Suppressor macrophage (primary cell): Measurements from ENCODE around the gene LPCAT3.

Source experiments
- DNase-seq, 4 experiments: peaks; one replicate each; pipeline ENCODE4 v3.0.0-alpha.2; 2020 to 2022

Gene LPCAT3

GRCh38 chr12:6996040-6996441, 22.2 kb downstream of the LPCAT3 start:
- DNase-seq: peak in 2 of 4 experiments; percentile 5 to 12

- DNase-seq: no peak
Observed at GRCh38 chr12:6987956-6988553, 30.2 kb downstream of the LPCAT3 start.

- DNase-seq: no peak
Observed at GRCh38 chr12:6982532-6982931, 35.7 kb downstream of the LPCAT3 start.

GRCh38 chr12:6981152-6982052, 36.9 kb downstream of the LPCAT3 start:
- no peak for DNase-seq

- no peak for DNase-seq
Observed at GRCh38 chr12:6980740-6981139, 37.5 kb downstream of the LPCAT3 start.

- DNase-seq: no peak
Observed at GRCh38 chr12:6980075-6980474, 38.2 kb downstream of the LPCAT3 start.

- DNase-seq: no peak
Observed at GRCh38 chr12:6979453-6979852, 38.8 kb downstream of the LPCAT3 start.

GRCh38 chr12:6979021-6979420, 39.3 kb downstream of the LPCAT3 start:
- DNase-seq: no peak

- DNase-seq: no peak
Observed at GRCh38 chr12:6978611-6979011, 39.7 kb downstream of the LPCAT3 start.

- no peak for DNase-seq
Observed at GRCh38 chr12:6978188-6978587, 40.1 kb downstream of the LPCAT3 start.

- no peak for DNase-seq
Observed at GRCh38 chr12:6977653-6978052, 40.6 kb downstream of the LPCAT3 start.

GRCh38 chr12:6975297-6976032, 42.8 kb downstream of the LPCAT3 start:
- no peak for DNase-seq

GRCh38 chr12:6974180-6974579, 44.1 kb downstream of the LPCAT3 start:
- DNase-seq: no peak

GRCh38 chr12:6970096-6970527, 48.2 kb downstream of the LPCAT3 start:
- peak in 3 of 4 experiments; percentile 22 to 49 (median 31) for DNase-seq

- no peak for DNase-seq
Observed at GRCh38 chr12:6968426-6968825, 49.9 kb downstream of the LPCAT3 start.

GRCh38 chr12:6967651-6968100, 50.6 kb downstream of the LPCAT3 start:
- no peak for DNase-seq

- no peak for DNase-seq
Observed at GRCh38 chr12:6966351-6966750, 51.9 kb downstream of the LPCAT3 start.

- DNase-seq: no peak
Observed at GRCh38 chr12:6965714-6966113, 52.6 kb downstream of the LPCAT3 start.

- peak; percentile 94 to 96 (median 95) for DNase-seq
Observed at GRCh38 chr12:6965026-6965661, 53.1 kb downstream of the LPCAT3 start.

GRCh38 chr12:6964605-6965025, 53.7 kb downstream of the LPCAT3 start:
- no peak for DNase-seq

- peak in 1 of 4 experiments; percentile 21 for DNase-seq
Observed at GRCh38 chr12:6963791-6964413, 54.4 kb downstream of the LPCAT3 start.
